ENCODE results near the gene MAB21L1. TPM values are rescaled to one million over a fixed set of nuclear protein-coding genes. Genes with fewer than 3 reads are reported as not detected.

MAB21L1 gene
- total and polyA plus RNA-seq, 7 donors, result 0.34 to 1.8 (median 1.2) TPM

GRCh38 chr13:35460061-35460460 is 16.4 kb downstream of the MAB21L1 start:
- Histone ChIP-seq H3K4me3 (no peak overlapping the region), H3K36me3 (ENCODE audit: insufficient read depth in 1 of 2, low read depth in 1 of 2) (no peaks in the 10 kb centered on the region), H3K27me3 (ENCODE audit: insufficient read depth in 3 of 3, low read length in 2 of 3) (no peaks in the 10 kb centered on the region), H3K9me3 (no peaks in the 10 kb centered on the region), H3K27ac (no peak overlapping the region), H3K4me1 (no peaks in the 10 kb centered on the region)
- DNase-seq, result no peak
- TF ChIP-seq, protein P1, sequence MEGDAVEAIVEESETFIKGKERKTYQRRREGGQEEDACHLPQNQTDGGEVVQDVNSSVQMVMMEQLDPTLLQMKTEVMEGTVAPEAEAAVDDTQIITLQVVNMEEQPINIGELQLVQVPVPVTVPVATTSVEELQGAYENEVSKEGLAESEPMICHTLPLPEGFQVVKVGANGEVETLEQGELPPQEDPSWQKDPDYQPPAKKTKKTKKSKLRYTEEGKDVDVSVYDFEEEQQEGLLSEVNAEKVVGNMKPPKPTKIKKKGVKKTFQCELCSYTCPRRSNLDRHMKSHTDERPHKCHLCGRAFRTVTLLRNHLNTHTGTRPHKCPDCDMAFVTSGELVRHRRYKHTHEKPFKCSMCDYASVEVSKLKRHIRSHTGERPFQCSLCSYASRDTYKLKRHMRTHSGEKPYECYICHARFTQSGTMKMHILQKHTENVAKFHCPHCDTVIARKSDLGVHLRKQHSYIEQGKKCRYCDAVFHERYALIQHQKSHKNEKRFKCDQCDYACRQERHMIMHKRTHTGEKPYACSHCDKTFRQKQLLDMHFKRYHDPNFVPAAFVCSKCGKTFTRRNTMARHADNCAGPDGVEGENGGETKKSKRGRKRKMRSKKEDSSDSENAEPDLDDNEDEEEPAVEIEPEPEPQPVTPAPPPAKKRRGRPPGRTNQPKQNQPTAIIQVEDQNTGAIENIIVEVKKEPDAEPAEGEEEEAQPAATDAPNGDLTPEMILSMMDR (IDR thresholded peaks at IDR 0.05), result no peak
- WGBS, 3 donors, result 92 to 95% (median 94%) methylated on average over 2 of the region's 2 CpGs
- ATAC-seq, result no peak
- intact Hi-C loops (cut with DNase I), result no loop called here

- H3K4me1 ChIP-seq, result no peaks in the 10 kb centered on the region
- peaks cover 0 to 5% of the 10 kb centered on the region in 2 donors for H3K36me3 ChIP-seq (ENCODE audit: insufficient read depth in 1 of 2, low read depth in 1 of 2)
- H3K27ac ChIP-seq, result no peak overlapping the region
- WGBS, 3 donors, result 97 to 98% (median 98%) methylated on average over 3 of the region's 3 CpGs
- H3K9me3 ChIP-seq, result no peaks in the 10 kb centered on the region
- no peaks in the 10 kb centered on the region for H3K27me3 ChIP-seq (ENCODE audit: insufficient read depth in 3 of 3, low read length in 2 of 3)
- intact Hi-C loops (cut with DNase I), result no loop called here
- H3K4me3 ChIP-seq, result no peak overlapping the region
- DNase-seq (no peak), ATAC-seq (no peak)
- TF ChIP-seq, protein P1 (IDR thresholded peaks at IDR 0.05), result no peak
Observed at GRCh38 chr13:35457258-35457657, 19.2 kb downstream of the MAB21L1 start.

DNA sequence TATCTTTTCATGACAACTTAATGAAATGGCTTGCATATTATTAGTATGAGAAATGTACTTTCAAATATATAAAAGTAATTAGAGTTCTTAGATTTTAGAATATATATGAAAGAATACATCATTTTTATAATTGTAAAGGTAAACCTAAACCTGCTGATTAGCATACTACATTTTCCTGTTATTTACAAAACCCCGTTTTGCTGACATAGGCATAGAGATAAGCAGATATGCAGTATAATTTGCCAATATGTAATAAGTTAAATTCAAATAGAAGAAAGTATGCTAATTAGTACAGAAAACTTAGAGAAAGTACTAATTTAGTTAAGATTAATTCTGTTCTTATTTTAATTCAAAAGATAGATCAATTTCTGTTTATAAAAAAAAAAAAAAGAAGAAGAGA is 21.5 kb downstream of the MAB21L1 start:
- intact Hi-C loops (cut with DNase I), result no loop called here
- TF ChIP-seq, protein P1 (IDR thresholded peaks at IDR 0.05), result no peak
- WGBS, 3 donors, result 87 to 100% (median 92%) methylated on average over 1 of the region's 1 CpG

DNA sequence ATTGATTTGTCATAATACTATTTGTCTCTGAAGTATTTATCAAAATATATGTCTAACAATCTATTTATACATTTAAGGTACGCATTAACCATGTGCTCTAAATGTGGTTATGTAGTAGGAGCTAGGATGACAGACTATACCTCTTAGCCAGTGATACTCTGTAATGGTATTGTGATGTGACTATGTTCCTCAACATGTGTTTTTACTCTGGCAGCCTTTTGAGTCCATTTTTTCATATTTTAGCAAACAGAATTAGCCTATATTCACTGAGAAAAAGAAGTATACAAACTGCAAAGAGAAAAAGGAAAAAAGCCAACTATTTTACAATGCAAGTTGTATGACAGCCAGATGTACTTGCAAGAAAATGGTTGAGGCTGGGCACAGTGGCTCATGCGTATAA is 26.7 kb downstream of the MAB21L1 start:
- Histone ChIP-seq H3K36me3 (ENCODE audit: insufficient read depth in 1 of 2, low read depth in 1 of 2) (peaks cover 0 to 5% of the 10 kb centered on the region in 2 donors), H3K27me3 (ENCODE audit: insufficient read depth in 3 of 3, low read length in 2 of 3) (no peaks in the 10 kb centered on the region), H3K27ac (no peak overlapping the region), H3K9me3 (no peaks in the 10 kb centered on the region), H3K4me3 (no peak overlapping the region), H3K4me1 (no peaks in the 10 kb centered on the region)
- intact Hi-C loops (cut with DNase I), result no loop called here
- 90 to 96% (median 92%) methylated on average over 2 of the region's 2 CpGs for WGBS, 3 donors
- TF ChIP-seq, protein P1 (IDR thresholded peaks at IDR 0.05), result no peak
- DNase-seq (no peak), ATAC-seq (no peak)

More for the DNA sequence above, 21.5 kb downstream of the MAB21L1 start:
- Histone ChIP-seq H3K4me1 (no peaks in the 10 kb centered on the region), H3K9me3 (no peaks in the 10 kb centered on the region), H3K4me3 (no peak overlapping the region), H3K27me3 (ENCODE audit: insufficient read depth in 3 of 3, low read length in 2 of 3) (no peaks in the 10 kb centered on the region), H3K27ac (no peak overlapping the region), H3K36me3 (ENCODE audit: insufficient read depth in 1 of 2, low read depth in 1 of 2) (peaks cover 0 to 5% of the 10 kb centered on the region in 2 donors)
- ATAC-seq (no peak), DNase-seq (no peak)

DNA sequence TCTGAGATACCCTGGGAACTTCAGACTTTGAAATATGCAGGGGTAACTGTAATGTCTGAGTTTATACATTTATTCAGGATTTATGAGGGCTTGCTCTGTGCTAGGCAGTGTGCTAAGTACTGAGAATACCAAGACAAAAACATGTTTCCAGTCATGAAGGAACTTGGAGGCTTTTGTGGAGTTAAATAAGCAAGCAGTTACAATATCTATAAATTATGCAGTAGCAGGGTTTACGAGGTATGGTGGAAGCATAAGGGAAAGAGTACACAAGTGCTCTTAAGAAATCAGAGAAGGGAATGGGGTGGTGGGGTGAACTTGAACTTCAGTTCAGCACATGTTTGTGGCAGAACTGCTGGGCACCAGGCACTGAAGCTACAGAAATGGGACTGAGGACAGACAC is 28.0 kb downstream of the MAB21L1 start:
- H3K9me3 ChIP-seq, result no peaks in the 10 kb centered on the region
- no peaks in the 10 kb centered on the region for H3K27me3 ChIP-seq (ENCODE audit: insufficient read depth in 3 of 3, low read length in 2 of 3)
- ATAC-seq, result no peak
- TF ChIP-seq, protein P1 (IDR thresholded peaks at IDR 0.05), result no peak
- no peak overlapping the region for H3K27ac ChIP-seq
- DNase-seq, result no peak
- H3K36me3 ChIP-seq (ENCODE audit: insufficient read depth in 1 of 2, low read depth in 1 of 2), result peaks cover 0 to 5% of the 10 kb centered on the region in 2 donors
- intact Hi-C loops (cut with DNase I), result no loop called here
- H3K4me1 ChIP-seq, result no peaks in the 10 kb centered on the region
- no peak overlapping the region for H3K4me3 ChIP-seq
- 75 to 83% (median 77%) methylated on average over 1 of the region's 1 CpG for WGBS, 3 donors
